Nucleus accumbens (tissue), 56 donors: ENCODE results near the gene FAM229A.

Source experiments
- DNase-seq, 56 donors: peaks; one replicate each; lab custom pipeline; 2025; lab: John Stamatoyannopoulos, UW

Gene FAM229A

GRCh38 chr1:32333251-32333963 is 28.9 kb downstream of the FAM229A start:
- peak in 1 of 56 donors; percentile 43 for DNase-seq

DNA sequence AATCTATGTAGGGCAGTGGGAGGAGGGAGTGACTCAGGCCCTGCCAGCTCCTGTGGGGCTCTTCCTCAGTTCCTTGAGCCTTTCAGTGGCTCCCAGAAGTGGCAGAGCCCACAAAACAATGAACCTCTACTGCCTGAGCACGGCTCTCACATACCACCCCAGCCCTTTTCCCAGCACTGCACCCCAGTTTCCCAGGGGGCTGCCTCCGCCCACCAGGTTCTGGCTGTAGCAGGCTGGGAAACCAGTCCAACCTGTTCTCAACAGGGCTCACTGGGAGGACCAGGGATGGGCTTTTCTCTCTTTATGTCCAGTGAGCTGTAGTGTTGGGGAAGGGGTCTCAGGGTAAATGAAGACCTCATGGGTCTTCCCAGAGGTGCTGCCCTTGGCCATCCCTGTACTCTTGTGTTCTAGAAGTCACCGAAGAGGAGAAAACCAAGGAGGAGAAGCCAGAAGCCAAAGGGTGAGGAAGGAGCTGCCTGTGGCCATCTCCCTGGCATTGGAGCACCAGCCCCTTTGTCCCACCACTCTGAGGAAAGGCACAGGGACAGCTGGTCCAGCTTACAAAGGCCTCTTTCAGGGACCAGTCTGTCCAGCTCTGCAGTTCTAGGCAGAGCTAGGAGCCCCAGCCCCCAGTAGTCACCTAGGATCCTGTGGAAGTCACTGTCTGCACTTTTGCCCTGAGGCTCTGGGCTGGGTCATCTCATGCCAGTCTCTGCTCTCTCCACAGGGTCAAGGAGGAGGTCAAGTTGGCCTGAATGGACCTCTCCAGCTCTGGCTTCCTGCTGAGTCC is 29.8 kb downstream of the FAM229A start:
- peak in 30 of 56 donors; percentile 9 to 69 (median 32) for DNase-seq

- no peak for DNase-seq
Observed at GRCh38 chr1:32331549-32331948, 30.7 kb downstream of the FAM229A start.

DNA sequence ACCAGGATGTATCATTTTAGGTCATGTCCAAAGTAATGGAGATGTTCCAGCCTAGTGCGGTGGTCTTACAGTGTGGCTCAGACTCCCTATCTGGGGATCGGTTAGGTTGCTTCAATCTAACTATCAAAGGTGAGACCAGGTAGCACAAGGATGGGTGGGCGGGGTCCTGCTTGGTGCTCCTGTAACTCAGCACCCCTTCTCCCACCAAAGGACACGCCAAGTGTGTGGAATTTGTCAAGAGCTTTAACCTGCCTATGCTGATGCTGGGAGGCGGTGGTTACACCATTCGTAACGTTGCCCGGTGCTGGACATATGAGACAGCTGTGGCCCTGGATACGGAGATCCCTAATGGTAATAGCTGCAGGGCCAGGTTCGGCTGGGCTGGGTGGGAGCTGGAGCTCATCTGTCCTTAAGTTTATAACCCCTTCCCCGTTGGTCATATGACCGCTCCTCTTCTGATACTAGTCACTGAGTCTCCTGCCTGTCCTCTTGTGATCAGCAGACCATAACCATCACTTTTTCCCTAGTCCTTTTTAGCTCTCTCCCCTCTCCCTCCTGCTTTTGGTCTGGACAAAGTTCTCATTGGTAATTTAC is 31.6 kb downstream of the FAM229A start:
- DNase-seq = no peak

GRCh38 chr1:32329931-32330466 is 32.3 kb downstream of the FAM229A start:
- no peak for DNase-seq

GRCh38 chr1:32327204-32327603 is 35.1 kb downstream of the FAM229A start:
- DNase-seq = no peak

GRCh38 chr1:32321712-32322291 is 40.5 kb downstream of the FAM229A start:
- no peak for DNase-seq

DNA sequence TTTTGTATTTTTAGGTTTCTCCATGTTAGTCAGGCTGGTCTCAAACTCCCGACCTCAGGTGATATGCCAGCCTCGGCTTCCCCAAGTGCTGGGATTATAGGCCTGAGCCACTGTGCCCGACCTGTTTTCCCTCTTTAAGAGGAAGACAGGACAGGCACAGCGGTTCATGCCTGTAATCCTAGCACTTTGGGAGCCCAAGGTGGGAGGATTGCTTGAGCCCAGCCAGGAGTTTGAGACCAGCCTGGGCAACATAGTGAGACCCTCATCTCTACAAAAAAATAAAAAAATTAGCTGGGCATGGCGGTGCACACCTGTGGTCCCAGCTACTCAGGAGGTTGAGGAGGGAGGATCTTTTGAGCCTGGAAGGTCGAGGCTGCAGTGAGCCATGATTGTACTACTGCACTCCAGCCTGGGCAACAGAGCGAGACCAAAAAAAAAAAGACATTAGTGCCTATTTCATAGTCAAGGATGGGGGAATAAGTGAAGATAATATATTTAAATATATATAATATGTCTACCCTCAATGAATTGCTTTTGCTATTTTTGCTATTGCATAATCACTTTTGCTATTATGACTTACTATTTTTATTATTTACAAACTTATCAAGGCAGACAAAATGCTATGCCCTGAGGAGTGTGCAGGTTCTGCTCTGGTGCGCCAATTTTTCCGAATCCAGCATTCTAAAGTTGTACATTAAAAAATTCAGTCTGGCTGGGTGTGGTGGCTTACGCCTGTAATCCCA is 44.0 kb downstream of the FAM229A start:
- DNase-seq = no peak

DNA sequence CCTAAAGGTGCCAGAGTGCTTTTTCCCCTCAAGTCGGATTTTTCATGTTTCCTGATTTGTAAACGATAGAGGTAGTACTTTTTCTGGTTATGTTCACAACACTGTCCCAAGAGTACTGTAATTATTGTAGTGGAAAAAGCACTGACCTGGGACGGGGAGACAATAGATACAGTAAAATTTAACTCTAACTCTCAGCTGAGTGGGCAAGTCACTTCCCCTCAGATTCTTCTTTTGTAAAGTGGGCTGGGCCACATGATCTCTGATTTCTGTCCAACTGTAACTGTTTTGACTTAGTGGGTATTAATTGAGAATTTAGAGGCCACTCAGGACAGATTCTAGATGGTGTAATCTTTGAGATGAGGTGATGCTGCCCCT is 45.4 kb downstream of the FAM229A start:
- no peak for DNase-seq

GRCh38 chr1:32311709-32312393 is 50.4 kb downstream of the FAM229A start:
- DNase-seq = no peak
